Right lobe of liver (tissue), 4 donors: ENCODE results near the gene DNAH1.

Experiments
- POLR2A ChIP-seq: fragments of 450-650 bp; IDR thresholded peaks from one replicate; pipeline ENCODE4 v1.6.1; 2017; ENCODE audit warnings: antibody characterized with exemption, mild to moderate bottlenecking
- TF ChIP-seq, protein P1 (sequence below), 4 donors: fragments of 200-600 bp in 3 of 4; fragments of 450-650 bp in 1 of 4; IDR thresholded peaks; one replicate each; pipeline versions ENCODE4 v1.5.1 to v1.8.0; 2016 to 2022; ENCODE audit warnings: antibody characterized with exemption in 4 of 4, mild to moderate bottlenecking in 2 of 4
- donor health status: DM: no; HTN: no; CAD: no.
- donor health status: DM: no; HTN: no; CAD: no.
- donor health status: DM: no; HTN: yes; CAD: no.

DNA sequence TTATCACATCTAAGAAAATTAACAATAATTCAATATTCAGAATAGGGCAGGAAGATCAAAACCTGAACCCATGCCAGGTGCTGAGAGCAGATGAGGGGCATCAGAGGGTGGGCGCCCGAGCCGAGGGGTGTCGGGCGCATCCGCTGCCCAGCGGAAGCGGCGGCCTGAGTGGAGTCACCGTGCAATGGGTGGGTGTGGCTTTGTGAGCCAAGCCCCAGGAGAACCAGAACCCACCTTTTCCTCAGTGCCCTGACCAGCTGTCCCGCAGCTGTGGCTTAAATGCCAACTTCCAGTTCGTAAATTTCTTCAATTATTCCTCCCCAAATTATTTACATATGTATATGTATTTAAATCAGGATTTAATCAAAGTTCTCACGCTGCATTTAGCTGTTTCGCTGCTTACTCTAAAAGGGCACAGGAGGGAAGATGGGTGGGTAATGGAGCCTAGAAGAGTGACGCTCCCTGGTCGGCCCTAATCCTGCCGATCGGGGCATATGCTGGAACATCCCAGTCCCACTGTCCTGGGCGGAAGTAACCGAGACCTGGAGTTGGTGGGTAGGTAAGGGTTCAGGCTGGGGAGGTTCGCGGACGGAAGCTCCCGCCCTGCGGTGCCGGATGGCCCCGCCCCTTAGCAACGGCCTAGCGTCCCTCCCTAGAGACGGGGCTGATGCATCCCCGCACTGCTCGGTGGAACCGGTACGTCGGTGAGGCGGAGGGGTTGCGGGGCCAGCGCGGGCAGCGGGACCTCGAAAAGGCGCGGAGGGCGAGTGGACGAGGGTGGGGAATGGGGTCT, 1.3 kb downstream of the DNAH1 start:
- TF ChIP-seq, protein P1, sequence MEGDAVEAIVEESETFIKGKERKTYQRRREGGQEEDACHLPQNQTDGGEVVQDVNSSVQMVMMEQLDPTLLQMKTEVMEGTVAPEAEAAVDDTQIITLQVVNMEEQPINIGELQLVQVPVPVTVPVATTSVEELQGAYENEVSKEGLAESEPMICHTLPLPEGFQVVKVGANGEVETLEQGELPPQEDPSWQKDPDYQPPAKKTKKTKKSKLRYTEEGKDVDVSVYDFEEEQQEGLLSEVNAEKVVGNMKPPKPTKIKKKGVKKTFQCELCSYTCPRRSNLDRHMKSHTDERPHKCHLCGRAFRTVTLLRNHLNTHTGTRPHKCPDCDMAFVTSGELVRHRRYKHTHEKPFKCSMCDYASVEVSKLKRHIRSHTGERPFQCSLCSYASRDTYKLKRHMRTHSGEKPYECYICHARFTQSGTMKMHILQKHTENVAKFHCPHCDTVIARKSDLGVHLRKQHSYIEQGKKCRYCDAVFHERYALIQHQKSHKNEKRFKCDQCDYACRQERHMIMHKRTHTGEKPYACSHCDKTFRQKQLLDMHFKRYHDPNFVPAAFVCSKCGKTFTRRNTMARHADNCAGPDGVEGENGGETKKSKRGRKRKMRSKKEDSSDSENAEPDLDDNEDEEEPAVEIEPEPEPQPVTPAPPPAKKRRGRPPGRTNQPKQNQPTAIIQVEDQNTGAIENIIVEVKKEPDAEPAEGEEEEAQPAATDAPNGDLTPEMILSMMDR (IDR thresholded peaks at IDR 0.05), result no peak
- no peak for TF ChIP-seq POLR2A
